Thyroid gland (tissue), 4 donors: ENCODE data around the gene PLEKHA3.

Experiments
- CTCF ChIP-seq, 6 experiments: fragments of 200-600 bp in 3 of 6; fragments of 450-650 bp in 3 of 6; sonication (generic) in 3 of 6; IDR thresholded peaks; one replicate each; pipeline ENCODE4 v1.5.1; 2016 to 2019; ENCODE audit warnings: antibody characterized with exemption in 6 of 6, mild to moderate bottlenecking in 2 of 6, inconsistent platforms in 1 of 6, moderate library complexity in 1 of 6
- POLR2A ChIP-seq, 2 donors: fragments of 450-650 bp; IDR thresholded peaks; one replicate each; pipeline ENCODE4 v1.6.1; 2017; ENCODE audit warnings: antibody characterized with exemption in 2 of 2, mild to moderate bottlenecking in 2 of 2, moderate library complexity in 1 of 2

DNA sequence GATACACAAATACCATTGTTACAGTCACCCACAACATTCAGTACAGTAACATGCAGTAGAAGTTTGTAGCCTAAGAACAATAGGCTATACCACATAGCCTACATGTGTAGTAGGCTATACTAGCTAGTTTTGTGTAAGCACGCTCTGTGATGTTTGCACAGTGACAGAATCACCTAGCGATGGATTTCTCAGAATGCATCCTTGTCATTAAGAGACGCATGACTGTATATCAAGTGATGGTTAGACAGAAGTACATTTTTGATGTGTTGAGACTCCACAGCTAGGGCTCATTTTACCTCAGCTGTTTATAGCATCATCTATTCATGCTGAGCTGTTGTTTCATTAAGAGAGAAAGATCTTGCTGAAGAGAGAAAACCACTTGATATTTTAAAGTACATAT is 19.4 kb downstream of the PLEKHA3 start:
- TF ChIP-seq CTCF (IDR thresholded peaks at IDR 0.05) (no peak), POLR2A (IDR thresholded peaks at IDR 0.05) (no peak)
